HAP-1 (cell line): Measurements from ENCODE around the gene PRR33.
"Not testable (repeated sequence)": the region's sequence is repeated elsewhere in the genome, so short reads cannot be mapped to it uniquely, and the experiment has no call there.

Experiments
- DNase-seq, 2 experiments: peaks; one replicate each; pipeline ENCODE4 v3.0.0-alpha.2; 2016 to 2020; ENCODE audit warnings: low spot score in 2 of 2
- H3K27me3 ChIP-seq: fragments of 250-450 bp; sonication (Bioruptor Pico); 2 replicates; pipeline ENCODE4 v1.5.1; 2020; ENCODE audit warnings: low read depth, mild to moderate bottlenecking, moderate library complexity
- H3K36me3 ChIP-seq: fragments of 250-450 bp; sonication (Bioruptor Pico); replicated peaks from 2 replicates; pipeline ENCODE4 v1.5.1; 2020; ENCODE audit warnings: mild to moderate bottlenecking
- H3K4me1 ChIP-seq: fragments of 250-450 bp; sonication (Bioruptor Pico); 2 replicates; pipeline ENCODE4 v1.5.1; 2020; ENCODE audit warnings: mild to moderate bottlenecking
- H3K4me3 ChIP-seq: fragments of 250-450 bp; sonication (Bioruptor Pico); 2 replicates; pipeline ENCODE4 v1.5.1; 2020; ENCODE audit warnings: mild to moderate bottlenecking, moderate library complexity
- H3K9me3 ChIP-seq: fragments of 250-450 bp; sonication (Bioruptor Pico); 2 replicates; pipeline ENCODE4 v1.5.1; 2020; ENCODE audit warnings: mild to moderate bottlenecking, moderate library complexity
- in situ Hi-C: fragments of 300-500 bp; cut with MboI; formaldehyde crosslinking; loops from 3 replicates; pipeline ENCODE4 v1.14.3; 2020; ENCODE audit warnings: low sequenced_read_pairs, inconsistent platforms, mixed read lengths

PRR33 gene

GRCh38 chr11:1875093-1875850, 16.4 kb downstream of the PRR33 start:
- DNase-seq = no peak
- Histone ChIP-seq H3K27me3 (peaks cover 12% of the 10 kb centered on the region; the same call in 1 of the 2 replicates), H3K36me3 (no peaks in the 10 kb centered on the region), H3K4me3 (no peak overlapping the region), H3K9me3 (no peaks in the 10 kb centered on the region), H3K4me1 (no peaks in the 10 kb centered on the region)
- in situ Hi-C loops = no loop called here

DNA sequence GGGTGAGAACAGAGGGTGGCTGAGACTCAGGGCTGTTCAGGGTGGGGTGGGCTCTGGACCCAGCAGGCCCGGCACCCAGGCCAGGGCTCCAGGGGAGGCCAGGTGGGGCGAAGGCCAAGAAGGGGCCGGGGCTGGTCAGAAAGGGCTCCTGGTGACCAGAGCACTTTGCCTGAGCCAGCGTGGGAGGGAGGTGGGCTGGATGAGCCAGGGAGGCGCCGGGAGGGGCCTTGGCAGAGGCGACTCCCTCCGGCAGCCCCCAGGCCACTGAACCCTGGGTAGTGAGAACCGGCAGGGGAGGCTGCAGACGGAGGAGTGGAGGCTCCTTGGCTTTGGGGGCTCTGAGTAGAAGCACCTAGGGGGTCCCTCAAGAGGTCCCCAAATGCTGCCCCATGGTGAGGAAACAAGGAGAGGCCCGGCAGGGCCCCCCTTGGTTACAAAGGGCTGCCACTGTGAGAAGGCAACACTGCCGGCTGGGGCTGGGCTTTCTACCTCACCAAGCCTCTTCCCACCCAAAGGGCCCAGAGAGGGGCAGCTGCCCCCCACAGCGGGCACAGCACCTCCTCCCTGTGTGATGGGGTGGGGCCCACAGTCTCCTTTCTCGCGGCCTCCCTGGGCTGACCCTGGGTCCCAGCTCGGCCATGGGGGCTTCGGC, 17.1 kb downstream of the PRR33 start:
- H3K4me1 ChIP-seq, H3K9me3 ChIP-seq, H3K36me3 ChIP-seq, DNase-seq, H3K4me3 ChIP-seq: not testable (repeated sequence)
- in situ Hi-C loops = loop anchor here (25.0 kb wide), 1 partner anchor 288 kb away; the partner anchor contains the start of genes INS and TH
- H3K27me3 ChIP-seq = peaks cover 19% of the 10 kb centered on the region; the same call in 1 of the 2 replicates

- not testable (repeated sequence) for H3K4me3 ChIP-seq
- in situ Hi-C loops = loop anchor here (25.0 kb wide), 1 partner anchor 289 kb away; the partner anchor contains the start of genes INS and TH
Measured at GRCh38 chr11:1873813-1874150, 17.9 kb downstream of the PRR33 start.

DNA sequence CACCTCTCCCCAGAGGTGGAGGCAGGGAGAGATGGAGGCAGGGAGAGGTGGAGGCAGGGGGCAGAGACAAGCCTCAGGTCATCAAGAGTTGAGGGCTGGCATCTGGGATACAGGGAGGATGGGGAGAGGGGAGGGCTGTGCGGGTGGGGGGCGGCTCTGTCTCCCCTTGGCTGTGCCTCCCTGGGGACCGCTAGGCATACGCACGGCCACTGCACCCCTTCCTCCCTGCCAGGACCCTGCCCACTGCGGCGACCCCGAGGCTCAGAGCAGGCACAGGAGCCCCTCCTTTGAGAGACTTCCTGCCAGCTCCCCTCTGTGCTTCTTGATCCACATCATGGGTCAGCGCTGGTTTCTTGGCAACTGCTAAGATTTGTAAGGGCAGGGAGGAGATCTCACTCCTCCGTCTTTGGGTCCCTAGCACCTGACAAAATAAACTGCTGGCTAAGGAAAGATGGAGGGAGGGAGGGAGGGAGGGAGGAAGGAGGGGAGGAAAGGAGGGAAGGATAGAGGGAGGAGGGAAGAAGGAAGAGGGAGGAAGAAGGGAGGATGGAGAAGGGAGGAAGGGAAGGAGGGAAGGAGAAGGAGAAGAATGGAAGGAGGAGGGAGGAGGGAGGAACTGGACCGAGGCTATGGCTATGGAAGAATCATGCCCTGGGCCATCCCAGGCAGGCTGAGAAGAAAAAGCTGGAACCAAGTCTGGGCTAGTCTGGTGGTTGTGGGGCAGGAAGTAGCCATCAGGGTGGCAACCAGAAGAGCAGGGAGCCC, 18.5 kb downstream of the PRR33 start:
- H3K4me3 ChIP-seq = no peak overlapping the region
- no peaks in the 10 kb centered on the region for H3K9me3 ChIP-seq
- no peak for DNase-seq
- peaks cover 26% of the 10 kb centered on the region; the same call in 1 of the 2 replicates for H3K27me3 ChIP-seq
- H3K4me1 ChIP-seq = no peaks in the 10 kb centered on the region
- in situ Hi-C loops = loop anchor here (25.0 kb wide), 1 partner anchor 289 kb away; the partner anchor contains the start of genes INS and TH
- H3K36me3 ChIP-seq = no peaks in the 10 kb centered on the region

More at GRCh38 chr11:1873813-1874150, 17.9 kb downstream of the PRR33 start:
- H3K27me3 ChIP-seq = peaks cover 23% of the 10 kb centered on the region; the same call in 1 of the 2 replicates
- not testable (repeated sequence) for H3K36me3 ChIP-seq, H3K9me3 ChIP-seq, H3K4me1 ChIP-seq, DNase-seq

GRCh38 chr11:1872267-1872985, 19.3 kb downstream of the PRR33 start:
- DNase-seq = no peak

DNA sequence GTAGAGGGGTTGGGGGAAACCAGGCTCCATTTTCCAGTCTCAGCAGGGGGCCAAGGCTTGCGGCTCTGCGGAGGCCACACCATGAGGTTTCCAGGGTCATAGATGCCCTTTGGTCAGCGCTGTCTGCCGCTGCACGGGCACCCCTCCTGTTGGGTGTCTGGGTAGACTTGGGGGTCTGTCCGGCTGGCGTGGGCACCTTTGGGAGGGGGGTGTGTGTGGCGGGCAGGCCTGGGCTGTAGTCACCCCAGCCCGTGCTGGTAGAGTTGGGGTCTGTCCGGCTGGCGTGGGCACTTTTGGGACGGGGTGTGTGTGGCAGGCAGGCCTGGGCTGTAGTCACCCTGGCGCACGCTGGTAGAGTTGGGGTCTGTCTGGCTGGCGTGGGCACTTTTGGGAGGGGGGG, 20.2 kb downstream of the PRR33 start:
- Histone ChIP-seq H3K4me1 (no peaks in the 10 kb centered on the region), H3K27me3 (peaks cover 26% of the 10 kb centered on the region; the same call in 1 of the 2 replicates), H3K36me3 (no peaks in the 10 kb centered on the region), H3K4me3 (no peak overlapping the region), H3K9me3 (no peaks in the 10 kb centered on the region)
- DNase-seq = no peak
- in situ Hi-C loops = loop anchor here (25.0 kb wide), 1 partner anchor 291 kb away; the partner anchor contains the start of genes INS and TH

More at GRCh38 chr11:1872267-1872985, 19.3 kb downstream of the PRR33 start:
- no peaks in the 10 kb centered on the region for H3K36me3 ChIP-seq
- H3K4me3 ChIP-seq = no peak overlapping the region
- peaks cover 26% of the 10 kb centered on the region; the same call in 1 of the 2 replicates for H3K27me3 ChIP-seq
- H3K9me3 ChIP-seq = no peaks in the 10 kb centered on the region
- in situ Hi-C loops = loop anchor here (25.0 kb wide), 1 partner anchor 290 kb away; the partner anchor contains the start of genes INS and TH
- H3K4me1 ChIP-seq = no peaks in the 10 kb centered on the region

DNA sequence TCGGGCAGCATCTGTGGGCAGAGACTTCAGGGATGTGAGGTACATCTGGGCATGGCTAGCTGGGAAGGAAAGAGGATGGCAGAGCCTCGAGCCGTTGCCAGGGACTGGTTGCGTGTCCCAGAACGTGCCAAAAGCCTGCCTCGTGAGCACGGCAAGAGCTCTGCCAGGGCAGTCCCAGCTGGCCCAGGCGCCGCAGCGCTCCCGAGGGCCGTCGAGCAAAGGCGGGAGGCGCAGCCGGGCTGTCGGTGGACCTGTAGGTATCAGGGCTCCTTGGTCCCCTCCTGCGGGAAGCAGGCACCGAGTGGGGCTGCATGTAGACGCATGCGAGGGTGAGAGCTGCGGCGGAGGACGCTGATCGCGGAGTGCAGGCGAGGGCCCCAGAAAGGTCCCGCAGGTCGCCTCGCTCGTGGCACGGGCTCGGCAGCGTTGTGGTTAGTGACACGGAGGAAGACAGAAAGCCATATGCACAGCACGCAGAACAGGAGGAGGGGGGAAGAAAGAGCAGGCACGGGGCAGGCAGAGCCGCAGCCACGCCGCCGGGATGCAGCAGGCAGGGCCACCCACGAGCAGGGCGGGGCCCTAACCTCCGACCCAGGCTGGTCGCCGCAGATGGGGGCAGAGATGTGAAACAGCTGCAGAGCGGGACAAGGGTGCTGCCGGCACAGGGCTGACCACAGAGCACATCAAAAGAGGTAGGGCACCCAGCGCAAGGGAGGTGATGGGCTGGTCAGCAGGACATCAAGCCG, 20.8 kb downstream of the PRR33 start:
- H3K4me1 ChIP-seq = no peaks in the 10 kb centered on the region
- no peaks in the 10 kb centered on the region for H3K36me3 ChIP-seq
- H3K9me3 ChIP-seq = no peaks in the 10 kb centered on the region
- in situ Hi-C loops = loop anchor here (25.0 kb wide), 1 partner anchor 291 kb away; the partner anchor contains the start of genes INS and TH
- no peak overlapping the region for H3K4me3 ChIP-seq
- no peak for DNase-seq
- peaks cover 26% of the 10 kb centered on the region; the same call in 1 of the 2 replicates for H3K27me3 ChIP-seq

- H3K9me3 ChIP-seq = no peaks in the 10 kb centered on the region
- no peak for DNase-seq
- H3K4me3 ChIP-seq = no peak overlapping the region
- H3K4me1 ChIP-seq = no peaks in the 10 kb centered on the region
- in situ Hi-C loops = loop anchor here (25.0 kb wide), 1 partner anchor 292 kb away; the partner anchor contains the start of genes INS and TH
- H3K36me3 ChIP-seq = no peaks in the 10 kb centered on the region
- peaks cover 26% of the 10 kb centered on the region; the same call in 1 of the 2 replicates for H3K27me3 ChIP-seq
Measured at GRCh38 chr11:1870326-1870696, 21.4 kb downstream of the PRR33 start.

GRCh38 chr11:1869427-1870325, 22.0 kb downstream of the PRR33 start:
- H3K9me3 ChIP-seq = no peaks in the 10 kb centered on the region
- no peak overlapping the region for H3K4me3 ChIP-seq
- peaks cover 26% of the 10 kb centered on the region; the same call in 1 of the 2 replicates for H3K27me3 ChIP-seq
- H3K4me1 ChIP-seq = no peaks in the 10 kb centered on the region
- no peaks in the 10 kb centered on the region for H3K36me3 ChIP-seq
- DNase-seq = no peak
- in situ Hi-C loops = loop anchor here (25.0 kb wide), 1 partner anchor 293 kb away; the partner anchor contains the start of genes INS and TH

GRCh38 chr11:1868636-1869291, 22.9 kb downstream of the PRR33 start:
- Histone ChIP-seq H3K4me3 (no peak overlapping the region), H3K9me3 (no peaks in the 10 kb centered on the region), H3K27me3 (peaks cover 26% of the 10 kb centered on the region; the same call in 1 of the 2 replicates), H3K4me1 (no peaks in the 10 kb centered on the region), H3K36me3 (no peaks in the 10 kb centered on the region)
- in situ Hi-C loops = loop anchor here (25.0 kb wide), 1 partner anchor 294 kb away; the partner anchor contains the start of genes INS and TH
- no peak for DNase-seq

DNA sequence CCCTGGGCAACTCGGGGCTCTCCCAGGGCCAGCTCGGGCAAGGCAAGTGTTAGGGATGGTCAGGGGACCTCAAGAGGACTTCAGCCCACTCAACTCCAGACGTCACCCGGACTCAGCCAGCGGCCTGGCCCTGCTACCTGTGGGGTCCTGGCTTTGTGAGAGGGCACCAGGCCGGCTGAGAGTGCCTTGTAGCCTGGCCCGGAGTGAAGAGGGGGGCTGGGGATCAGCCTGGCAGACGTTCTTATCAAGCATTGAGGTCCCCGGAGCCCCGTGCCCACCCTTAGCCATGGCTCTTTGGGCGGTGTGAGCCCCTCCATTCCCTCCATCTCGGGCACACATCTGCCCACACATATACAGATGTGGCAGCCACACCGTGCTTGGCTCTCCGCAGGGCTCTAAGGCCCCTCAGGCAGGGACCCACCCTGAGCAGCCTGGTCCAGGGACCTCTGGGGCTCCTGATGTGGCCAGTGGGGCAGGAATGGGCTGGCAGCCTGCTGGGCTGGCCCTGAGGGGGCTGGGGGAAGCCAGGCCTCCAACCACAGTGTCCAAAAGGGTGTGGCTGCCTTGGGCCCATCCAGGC, 23.5 kb downstream of the PRR33 start:
- Histone ChIP-seq H3K36me3 (no peaks in the 10 kb centered on the region), H3K4me3 (no peak overlapping the region), H3K4me1 (no peaks in the 10 kb centered on the region), H3K27me3 (peaks cover 26% of the 10 kb centered on the region; the same call in 1 of the 2 replicates), H3K9me3 (no peaks in the 10 kb centered on the region)
- in situ Hi-C loops = loop anchor here (25.0 kb wide), 1 partner anchor 294 kb away; the partner anchor contains the start of genes INS and TH
- DNase-seq = no peak
